ENCODE data around the gene VRK2.
"Not testable (repeated sequence)": the region's sequence is repeated elsewhere in the genome, so short reads cannot be mapped to it uniquely, and the experiment has no call there.

The VRK2 gene

DNA sequence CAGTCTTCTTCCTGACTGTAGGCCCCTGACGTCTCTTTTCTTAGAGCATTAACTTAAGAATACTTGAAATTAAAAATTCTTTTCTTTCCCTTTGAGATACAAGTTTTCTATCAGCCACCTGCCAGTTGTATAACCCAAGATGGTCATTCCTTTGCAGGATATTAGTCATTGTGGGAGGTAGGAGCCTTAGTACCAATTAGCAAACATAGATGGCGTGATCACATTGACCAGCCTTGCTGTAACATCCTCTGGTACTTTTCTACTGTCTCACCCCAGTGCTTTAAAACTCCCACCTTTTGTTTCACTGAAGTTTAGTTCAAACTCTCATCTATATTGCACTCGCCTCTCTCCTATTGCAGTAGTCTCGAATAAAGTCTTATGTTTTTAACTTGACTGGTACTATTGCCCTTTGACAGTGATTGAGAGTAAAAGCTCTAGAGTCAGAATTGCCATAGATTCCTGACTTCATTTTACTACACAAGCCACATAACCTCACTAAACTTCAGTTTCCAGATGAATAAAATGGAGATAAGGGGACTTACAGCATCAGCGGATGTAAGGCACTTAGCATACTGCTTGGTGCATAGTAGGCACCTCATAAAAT, 74.1 kb downstream of the VRK2 start:
- Mint-ChIP-seq H3K36me3 (peaks cover 74% of the 10 kb centered on the region), H3K4me3 (no peak overlapping the region)
- no peak for ATAC-seq

DNA sequence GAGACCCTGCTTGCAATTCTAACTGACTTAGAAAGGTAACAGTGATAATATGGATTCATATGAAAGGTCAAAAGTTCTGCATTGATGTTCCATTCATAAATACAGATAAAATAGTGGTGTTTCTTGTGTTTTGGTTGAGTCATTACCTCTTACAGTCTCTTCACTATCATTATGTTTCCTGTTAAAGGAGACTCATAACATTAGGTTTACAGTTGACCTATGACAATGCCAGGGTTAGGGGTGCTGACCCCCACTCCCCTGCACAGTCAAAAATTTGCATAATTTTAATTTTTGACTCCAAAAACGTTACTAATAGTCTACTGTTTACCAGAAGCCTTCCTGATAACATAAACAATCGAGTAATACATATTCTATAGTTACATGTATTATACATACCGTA, 75.4 kb downstream of the VRK2 start:
- Mint-ChIP-seq H3K4me1 (peaks cover 11% of the 10 kb centered on the region), H3K27ac (no peak overlapping the region), H3K4me3 (no peak overlapping the region), H3K36me3 (peaks cover 61% of the 10 kb centered on the region), H3K9me3 (peaks cover 11% of the 10 kb centered on the region), H3K27me3 (no peaks in the 10 kb centered on the region)
- ATAC-seq: no peak

More for the DNA sequence above, 74.1 kb downstream of the VRK2 start:
- peaks cover 11% of the 10 kb centered on the region for H3K4me1 Mint-ChIP-seq
- no peak overlapping the region for H3K27ac Mint-ChIP-seq
- no peaks in the 10 kb centered on the region for H3K27me3 Mint-ChIP-seq
- H3K9me3 Mint-ChIP-seq: peaks cover 11% of the 10 kb centered on the region

DNA sequence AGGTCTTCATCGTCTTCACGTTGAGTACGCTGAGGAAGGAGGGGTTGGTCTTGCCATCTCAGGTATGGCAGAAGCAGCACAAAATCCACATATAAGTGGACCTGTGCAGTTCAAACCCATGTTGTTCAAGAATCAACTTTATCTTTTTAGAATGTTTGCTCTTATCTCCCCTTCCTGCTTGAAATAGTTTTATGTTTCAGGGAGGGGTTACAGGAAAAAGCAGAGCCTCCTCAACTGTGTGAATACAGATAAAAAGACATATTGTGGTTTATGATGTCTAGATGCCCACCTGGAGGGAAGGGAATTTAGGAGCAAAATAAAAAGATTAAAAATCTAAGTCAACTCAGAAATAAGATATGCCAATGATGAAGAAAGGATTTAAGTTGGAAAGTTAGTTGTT, 75.9 kb downstream of the VRK2 start:
- H3K4me3 Mint-ChIP-seq: no peak overlapping the region
- no peak overlapping the region for H3K27ac Mint-ChIP-seq
- H3K4me1 Mint-ChIP-seq: peaks cover 11% of the 10 kb centered on the region
- peaks cover 8% of the 10 kb centered on the region for H3K9me3 Mint-ChIP-seq
- ATAC-seq: no peak
- peaks cover 56% of the 10 kb centered on the region for H3K36me3 Mint-ChIP-seq
- no peaks in the 10 kb centered on the region for H3K27me3 Mint-ChIP-seq

DNA sequence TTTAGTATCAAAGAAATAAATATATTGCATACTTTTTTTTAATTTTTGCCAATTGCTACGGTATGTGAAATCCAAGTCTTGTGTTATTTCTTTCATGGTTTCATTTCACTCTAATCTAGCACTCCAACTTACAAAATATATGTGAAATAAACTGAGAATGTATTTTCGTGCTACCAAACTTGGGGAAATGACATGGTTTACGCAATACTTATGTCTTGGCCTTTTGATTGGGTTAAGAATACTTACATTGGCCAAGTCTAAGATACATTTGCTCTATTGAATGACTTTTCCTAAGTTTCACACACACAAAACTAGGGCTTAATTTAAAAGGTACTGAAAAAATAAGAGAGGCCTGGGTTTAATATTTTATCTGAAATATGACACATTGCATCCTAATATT, 80.5 kb downstream of the VRK2 start:
- no peak for ATAC-seq
- H3K4me3 Mint-ChIP-seq: no peak overlapping the region
- H3K27me3 Mint-ChIP-seq: no peaks in the 10 kb centered on the region
- no peaks in the 10 kb centered on the region for H3K9me3 Mint-ChIP-seq
- no peak overlapping the region for H3K27ac Mint-ChIP-seq
- peaks cover 36% of the 10 kb centered on the region for H3K36me3 Mint-ChIP-seq
- no peaks in the 10 kb centered on the region for H3K4me1 Mint-ChIP-seq

DNA sequence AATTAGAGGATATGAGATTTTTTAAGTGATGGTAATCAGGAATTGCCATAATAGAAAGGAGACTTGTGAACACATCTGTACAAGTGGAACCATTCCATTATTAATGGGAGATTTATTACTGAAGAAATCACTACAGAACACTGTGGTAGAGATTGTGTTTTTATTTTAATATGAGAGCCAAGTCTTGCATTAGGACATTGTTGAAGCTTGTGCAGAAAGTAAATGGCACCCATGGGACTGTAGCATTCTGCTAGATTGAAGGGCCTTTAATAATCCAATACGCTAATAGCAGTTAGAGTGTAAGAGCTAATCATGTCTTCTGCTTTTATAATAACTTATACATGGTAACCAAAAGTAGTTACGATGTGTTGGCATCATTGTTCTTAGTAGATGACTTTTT, 83.6 kb downstream of the VRK2 start:
- no peak overlapping the region for H3K4me3 Mint-ChIP-seq
- no peaks in the 10 kb centered on the region for H3K27me3 Mint-ChIP-seq
- ATAC-seq: no peak
- peaks cover 31% of the 10 kb centered on the region for H3K36me3 Mint-ChIP-seq
- H3K4me1 Mint-ChIP-seq: no peaks in the 10 kb centered on the region
- no peak overlapping the region for H3K27ac Mint-ChIP-seq
- H3K9me3 Mint-ChIP-seq: no peaks in the 10 kb centered on the region

DNA sequence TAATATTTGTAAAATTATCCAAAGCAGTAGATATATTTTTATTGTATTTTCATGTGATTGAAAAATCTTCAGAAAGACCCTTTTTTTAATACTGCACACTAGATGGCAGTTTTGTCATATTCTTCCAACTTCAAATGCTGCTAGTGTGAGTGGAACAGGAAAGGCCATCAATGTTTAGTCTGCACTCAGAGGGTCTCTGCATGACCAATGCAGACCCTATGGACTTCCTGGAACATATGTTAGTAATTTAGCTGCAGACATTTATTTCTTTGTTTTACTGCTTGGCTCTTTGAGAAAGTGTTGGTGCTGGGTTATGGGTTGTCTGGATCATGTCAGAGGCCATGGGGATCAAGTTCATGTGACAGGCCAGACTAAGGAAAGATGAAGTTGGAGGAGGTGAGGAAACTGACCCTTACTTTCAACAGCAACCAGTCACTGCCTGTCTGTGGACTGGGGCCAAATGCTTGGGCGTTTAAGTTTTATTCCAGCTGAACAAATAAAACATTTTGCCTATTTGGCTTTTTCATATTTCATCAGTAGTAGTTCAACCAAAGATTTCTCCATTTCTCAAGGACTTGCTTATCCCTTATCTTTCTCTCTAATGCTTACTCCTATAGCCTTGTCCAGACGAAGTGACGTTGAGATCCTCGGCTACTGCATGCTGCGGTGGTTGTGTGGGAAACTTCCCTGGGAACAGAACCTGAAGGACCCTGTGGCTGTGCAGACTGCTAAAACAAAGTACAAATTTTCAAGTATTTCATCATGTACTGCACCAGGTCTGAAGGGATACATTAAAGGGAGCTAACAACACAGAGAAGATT, 84.8 kb downstream of the VRK2 start:
- H3K4me1 Mint-ChIP-seq: no peaks in the 10 kb centered on the region
- H3K27me3 Mint-ChIP-seq: no peaks in the 10 kb centered on the region
- no peaks in the 10 kb centered on the region for H3K9me3 Mint-ChIP-seq
- H3K27ac Mint-ChIP-seq: no peak overlapping the region
- no peak for ATAC-seq
- peaks cover 35% of the 10 kb centered on the region for H3K36me3 Mint-ChIP-seq
- H3K4me3 Mint-ChIP-seq: no peak overlapping the region

DNA sequence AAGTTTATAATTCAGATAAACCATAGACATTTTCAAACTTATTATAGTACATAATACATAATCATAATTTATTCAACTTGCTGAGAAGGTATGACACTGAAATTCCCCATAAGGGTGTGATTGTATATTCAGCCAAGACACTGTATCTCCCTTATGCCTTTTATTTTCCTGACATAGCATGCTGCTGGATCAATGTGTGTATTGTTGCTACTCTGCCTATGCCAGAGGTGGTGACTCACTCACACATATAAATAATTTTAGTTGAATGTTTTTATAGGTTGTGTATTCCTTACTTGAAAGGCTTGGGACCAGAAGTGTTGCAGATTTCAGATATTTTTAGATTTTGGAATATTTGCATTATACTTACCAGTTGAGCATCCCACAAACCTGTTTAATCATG, 86.8 kb downstream of the VRK2 start:
- no peaks in the 10 kb centered on the region for H3K27me3 Mint-ChIP-seq
- no peak overlapping the region for H3K27ac Mint-ChIP-seq
- no peaks in the 10 kb centered on the region for H3K4me1 Mint-ChIP-seq
- H3K4me3 Mint-ChIP-seq: no peak overlapping the region
- ATAC-seq: no peak
- H3K9me3 Mint-ChIP-seq: no peaks in the 10 kb centered on the region
- peaks cover 43% of the 10 kb centered on the region for H3K36me3 Mint-ChIP-seq

DNA sequence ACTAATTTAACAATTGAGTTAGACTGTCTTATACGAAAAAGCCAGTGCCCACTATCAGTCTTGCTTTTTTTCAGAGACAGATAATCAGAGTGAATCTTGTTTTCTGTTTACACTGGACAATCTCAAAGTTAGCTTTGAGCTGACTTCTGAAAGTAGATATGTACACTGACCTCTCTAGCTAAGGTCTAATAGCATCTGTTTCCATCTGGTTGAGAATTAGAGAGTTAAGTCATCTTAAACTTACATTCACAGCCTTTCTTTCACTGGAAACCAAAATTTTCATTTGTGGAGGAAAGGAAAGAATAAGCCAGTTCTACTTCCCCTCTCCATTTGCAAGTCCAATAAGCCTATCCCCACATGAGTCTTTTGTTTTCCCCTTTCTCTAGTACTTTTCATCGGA, 89.3 kb downstream of the VRK2 start:
- no peak for ATAC-seq
- Mint-ChIP-seq H3K27ac (no peak overlapping the region), H3K4me3 (no peak overlapping the region), H3K4me1 (no peaks in the 10 kb centered on the region), H3K36me3 (peaks cover 56% of the 10 kb centered on the region), H3K9me3 (no peaks in the 10 kb centered on the region), H3K27me3 (no peaks in the 10 kb centered on the region)

DNA sequence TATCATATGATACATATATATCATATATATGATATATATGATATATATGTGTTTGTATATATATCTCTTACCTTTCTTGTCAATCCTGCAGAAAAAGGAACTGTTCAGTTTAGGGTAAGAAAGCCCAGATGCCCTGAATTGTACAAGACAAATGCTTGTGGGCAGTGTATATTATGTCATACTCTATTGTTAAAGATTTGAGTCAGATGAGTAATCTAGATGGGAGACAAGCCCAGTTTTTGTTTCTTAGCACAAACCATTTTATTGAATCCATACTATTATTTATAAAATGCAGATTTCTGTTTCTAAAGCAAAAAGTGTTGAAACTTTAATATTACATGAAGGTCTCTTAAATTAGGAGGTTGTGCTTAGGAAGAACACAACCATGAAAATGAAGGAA, 90.6 kb downstream of the VRK2 start:
- ATAC-seq: no peak
- Mint-ChIP-seq H3K4me3 (no peak overlapping the region), H3K4me1 (no peaks in the 10 kb centered on the region), H3K9me3 (no peaks in the 10 kb centered on the region), H3K27ac (no peak overlapping the region), H3K36me3 (peaks cover 44% of the 10 kb centered on the region), H3K27me3 (no peaks in the 10 kb centered on the region)

DNA sequence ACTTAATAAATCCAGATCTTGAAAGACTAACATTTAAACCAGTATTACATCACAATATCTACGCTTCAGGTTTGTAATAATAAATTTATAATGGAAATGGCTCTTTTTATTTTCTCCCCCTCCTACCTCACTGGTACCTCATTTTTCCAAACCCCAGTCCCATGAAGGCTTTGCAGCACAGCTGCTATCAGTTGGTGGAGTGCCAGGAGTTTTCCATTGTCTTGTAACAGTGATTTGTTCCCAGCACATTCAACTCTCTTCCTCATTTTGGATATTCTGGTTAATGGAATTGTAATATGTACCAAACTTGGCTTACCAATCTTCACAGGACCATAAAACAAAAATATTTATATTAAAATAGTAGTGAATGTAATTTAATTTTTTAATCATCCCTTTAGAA, 91.2 kb downstream of the VRK2 start:
- H3K27ac Mint-ChIP-seq: no peak overlapping the region
- no peaks in the 10 kb centered on the region for H3K4me1 Mint-ChIP-seq
- ATAC-seq: no peak
- H3K4me3 Mint-ChIP-seq: no peak overlapping the region
- no peaks in the 10 kb centered on the region for H3K27me3 Mint-ChIP-seq
- peaks cover 40% of the 10 kb centered on the region for H3K36me3 Mint-ChIP-seq
- no peaks in the 10 kb centered on the region for H3K9me3 Mint-ChIP-seq

DNA sequence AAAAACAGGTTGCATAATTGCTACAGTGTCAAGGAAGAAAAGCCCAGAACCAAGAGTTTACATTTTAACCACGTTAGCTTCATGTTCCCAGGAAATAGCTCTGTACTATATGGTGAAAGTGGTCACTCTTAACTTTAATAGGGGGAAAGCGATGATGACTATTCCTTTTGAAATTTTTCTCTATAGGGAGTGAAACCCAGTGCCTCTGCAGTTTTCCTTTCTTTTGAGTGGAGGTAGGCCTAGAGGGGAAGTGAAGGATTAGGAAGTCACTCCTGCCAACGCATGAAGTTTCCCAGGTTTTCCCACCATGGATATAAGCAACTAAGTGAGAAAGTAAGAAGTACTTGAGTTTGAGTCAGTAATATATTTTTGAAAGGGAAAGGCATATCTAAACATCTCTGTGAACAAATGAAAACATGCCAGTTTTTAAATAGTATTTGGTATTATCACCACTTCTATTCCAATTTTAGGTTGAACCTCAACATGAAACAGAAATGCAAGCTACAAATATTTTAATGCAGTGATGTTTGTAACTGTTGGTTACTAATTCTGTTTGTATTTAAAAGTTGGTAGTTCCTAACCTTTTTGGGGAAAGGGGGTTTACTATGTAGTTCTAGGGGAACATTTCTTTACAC, 91.9 kb downstream of the VRK2 start:
- Mint-ChIP-seq H3K4me3 (no peak overlapping the region), H3K36me3 (peaks cover 42% of the 10 kb centered on the region), H3K27ac (no peak overlapping the region), H3K9me3 (no peaks in the 10 kb centered on the region), H3K27me3 (no peaks in the 10 kb centered on the region), H3K4me1 (no peaks in the 10 kb centered on the region)
- no peak for ATAC-seq

DNA sequence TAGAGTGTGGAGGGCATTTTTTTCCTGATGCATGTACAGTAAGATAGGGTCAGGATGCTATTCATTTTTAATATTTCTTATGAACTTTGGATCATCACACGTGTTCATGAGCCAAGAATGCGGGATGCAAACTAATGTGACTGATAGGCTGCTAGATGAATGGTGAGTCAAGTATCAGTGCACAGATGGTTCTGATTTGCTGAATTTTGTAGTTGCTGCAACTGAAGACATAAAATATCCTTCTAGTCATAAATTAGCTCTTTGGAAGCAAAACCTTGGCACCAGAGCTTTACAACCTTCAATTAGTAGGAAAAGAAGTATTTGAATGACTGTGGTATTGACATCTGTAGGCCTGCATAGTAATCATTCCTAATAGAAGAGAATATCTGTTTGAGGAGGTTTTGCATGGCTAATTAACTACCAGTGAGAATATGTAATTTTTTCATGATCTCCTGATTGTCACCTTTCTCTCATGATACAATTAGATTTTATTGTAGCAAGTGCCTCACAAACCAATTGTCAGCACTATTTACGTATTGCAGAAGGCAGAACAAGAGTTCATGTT, 94.0 kb downstream of the VRK2 start:
- H3K27me3 Mint-ChIP-seq: no peaks in the 10 kb centered on the region
- no peak for ATAC-seq
- H3K27ac Mint-ChIP-seq: no peak overlapping the region
- no peaks in the 10 kb centered on the region for H3K9me3 Mint-ChIP-seq
- no peak overlapping the region for H3K4me3 Mint-ChIP-seq
- peaks cover 45% of the 10 kb centered on the region for H3K36me3 Mint-ChIP-seq
- H3K4me1 Mint-ChIP-seq: no peaks in the 10 kb centered on the region

DNA sequence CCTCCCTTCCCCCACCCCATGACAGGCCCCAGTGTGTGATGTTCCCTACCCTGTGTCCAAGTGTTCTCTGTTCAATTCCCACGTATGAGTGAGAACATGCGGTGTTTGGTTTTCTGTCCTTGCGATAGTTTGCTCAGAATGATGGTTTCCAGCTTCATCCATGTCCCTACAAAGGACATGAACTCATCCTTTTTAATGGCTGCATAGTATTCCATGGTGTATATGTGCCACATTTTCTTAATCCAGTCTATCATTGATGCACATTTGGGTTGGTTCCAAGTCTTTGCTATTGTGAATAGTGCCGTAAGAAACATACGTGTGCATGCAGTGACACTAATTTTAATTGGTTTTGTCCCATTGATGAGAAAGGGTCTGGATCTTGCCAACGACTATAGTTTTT, 99.2 kb downstream of the VRK2 start:
- H3K4me3 Mint-ChIP-seq: not testable (repeated sequence)
- peaks cover 63% of the 10 kb centered on the region for H3K36me3 Mint-ChIP-seq

DNA sequence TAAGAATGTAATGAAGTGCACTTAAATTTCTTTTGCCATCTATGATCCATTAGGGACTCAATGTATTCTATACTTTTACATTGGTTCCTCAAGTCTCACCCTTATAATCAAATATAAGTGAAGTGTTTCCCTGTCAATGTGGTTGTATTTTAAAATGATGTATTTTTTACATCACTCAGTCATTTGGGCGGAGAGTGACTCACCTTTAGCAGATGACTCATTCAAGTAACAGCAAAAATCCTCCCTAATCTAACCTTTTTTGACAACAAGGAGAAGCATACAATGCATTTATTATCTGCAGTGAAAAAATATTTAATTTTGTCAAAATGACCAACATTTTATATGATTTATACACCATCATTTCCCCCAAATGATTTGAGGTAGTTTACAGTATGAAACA, 100.1 kb downstream of the VRK2 start:
- Mint-ChIP-seq H3K4me1 (no peaks in the 10 kb centered on the region), H3K27me3 (no peaks in the 10 kb centered on the region), H3K27ac (no peak overlapping the region), H3K4me3 (no peak overlapping the region), H3K9me3 (no peaks in the 10 kb centered on the region), H3K36me3 (peaks cover 71% of the 10 kb centered on the region)
- no peak for ATAC-seq

More for the DNA sequence above, 99.2 kb downstream of the VRK2 start:
- H3K27me3 Mint-ChIP-seq, ATAC-seq, H3K4me1 Mint-ChIP-seq, H3K9me3 Mint-ChIP-seq, H3K27ac Mint-ChIP-seq: not testable (repeated sequence)

DNA sequence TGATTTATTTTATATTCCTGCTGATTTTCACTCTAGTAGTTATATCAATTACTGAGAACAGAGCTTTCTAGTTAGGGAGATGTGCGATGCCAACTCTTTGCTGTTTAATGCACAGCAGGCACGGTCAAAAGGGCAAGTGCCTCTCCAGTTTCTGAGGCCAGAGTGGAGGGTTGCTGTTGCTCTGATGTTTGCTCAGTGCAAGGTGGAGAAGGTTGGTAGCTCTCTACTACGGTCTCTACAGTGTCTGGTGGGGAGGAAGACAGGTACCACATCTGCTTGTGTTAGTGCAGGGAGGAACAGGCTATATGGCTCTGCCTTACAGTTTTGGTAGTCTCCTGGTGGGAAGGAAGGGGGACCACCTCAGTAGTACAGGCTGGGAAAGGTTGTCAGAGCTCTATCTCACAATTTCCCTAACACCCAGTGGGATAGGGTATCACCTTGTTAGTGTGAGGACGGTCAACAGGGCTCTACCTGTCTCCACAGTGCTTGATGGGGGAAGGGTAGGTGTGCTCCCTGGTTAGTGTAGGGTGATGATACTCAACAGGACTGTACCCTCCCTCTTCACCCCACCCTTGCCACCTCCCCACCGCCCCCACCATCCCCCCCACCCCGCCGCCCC, 108.7 kb downstream of the VRK2 start:
- no peaks in the 10 kb centered on the region for H3K4me1 Mint-ChIP-seq
- no peak overlapping the region for H3K4me3 Mint-ChIP-seq

More for the DNA sequence above, 108.7 kb downstream of the VRK2 start:
- peak overlapping the region; percentile 5 for H3K27ac Mint-ChIP-seq
- no peaks in the 10 kb centered on the region for H3K9me3 Mint-ChIP-seq
- no peak for ATAC-seq
- no peaks in the 10 kb centered on the region for H3K27me3 Mint-ChIP-seq
- H3K36me3 Mint-ChIP-seq: peaks cover 80% of the 10 kb centered on the region

Measured in stimulated activated memory B cell treated with anti-CD40 and anti-IgM and Interleukin-4, amounts not matched to agents 10 μg/mL and 1 μg/mL and 100 μg/mL, for 72 hours (primary cell).